Stimulated activated CD4-positive, alpha-beta T cell treated with anti-CD3 and anti-CD28 coated beads, Interleukin-2, amount 100 ng/mL, for 4 hours (primary cell): ENCODE results near the gene CRACDL.
"Not testable (repeated sequence)": the region's sequence is repeated elsewhere in the genome, so short reads cannot be mapped to it uniquely, and the experiment has no call there.

Experiments used
- DNase-seq: peaks from one replicate; pipeline ENCODE4 v3.0.0-alpha.2; 2020; ENCODE audit warnings: low read depth

CRACDL gene

GRCh38 chr2:98773907-98774306, 162.1 kb downstream of the CRACDL start:
- no peak for DNase-seq

- no peak for DNase-seq
Measured at GRCh38 chr2:98773169-98773568, 162.9 kb downstream of the CRACDL start.

GRCh38 chr2:98772536-98772935, 163.5 kb downstream of the CRACDL start:
- DNase-seq: no peak

- peak; percentile 36 for DNase-seq
Measured at GRCh38 chr2:98771721-98772524, 164.1 kb downstream of the CRACDL start.

- no peak for DNase-seq
Measured at GRCh38 chr2:98771264-98771663, 164.8 kb downstream of the CRACDL start.

GRCh38 chr2:98769784-98770183, 166.2 kb downstream of the CRACDL start:
- peak; percentile 9 for DNase-seq

GRCh38 chr2:98769114-98769476, 166.9 kb downstream of the CRACDL start:
- no peak for DNase-seq

- DNase-seq: peak; percentile 43
Measured at GRCh38 chr2:98768384-98769113, 167.5 kb downstream of the CRACDL start.

- DNase-seq: no peak
Measured at GRCh38 chr2:98764499-98764898, 171.5 kb downstream of the CRACDL start.

GRCh38 chr2:98763209-98763951, 172.6 kb downstream of the CRACDL start:
- DNase-seq: no peak

- DNase-seq: no peak
Measured at GRCh38 chr2:98761909-98762308, 174.1 kb downstream of the CRACDL start.

GRCh38 chr2:98761267-98761781, 174.7 kb downstream of the CRACDL start:
- DNase-seq: peak; percentile 59

GRCh38 chr2:98759827-98760625, 176.0 kb downstream of the CRACDL start:
- no peak for DNase-seq

- DNase-seq: no peak
Measured at GRCh38 chr2:98759338-98759737, 176.7 kb downstream of the CRACDL start.

- DNase-seq: no peak
Measured at GRCh38 chr2:98757904-98758421, 178.1 kb downstream of the CRACDL start.

- no peak for DNase-seq
Measured at GRCh38 chr2:98753801-98754200, 182.2 kb downstream of the CRACDL start.

- not testable (repeated sequence) for DNase-seq
Measured at GRCh38 chr2:98752711-98753110, 183.3 kb downstream of the CRACDL start.

- no peak for DNase-seq
Measured at GRCh38 chr2:98751748-98752147, 184.3 kb downstream of the CRACDL start.

- no peak for DNase-seq
Measured at GRCh38 chr2:98750593-98751282, 185.3 kb downstream of the CRACDL start.

GRCh38 chr2:98749066-98749450, 187.0 kb downstream of the CRACDL start:
- DNase-seq: no peak
